ENCODE measurements around the gene DSG1.
"Not testable (repeated sequence)": the region's sequence is repeated elsewhere in the genome, so short reads cannot be mapped to it uniquely, and the experiment has no call there.

The DSG1 gene
- 0 to 0.09 reads per million in 2 donors for total RNA-seq

DNA sequence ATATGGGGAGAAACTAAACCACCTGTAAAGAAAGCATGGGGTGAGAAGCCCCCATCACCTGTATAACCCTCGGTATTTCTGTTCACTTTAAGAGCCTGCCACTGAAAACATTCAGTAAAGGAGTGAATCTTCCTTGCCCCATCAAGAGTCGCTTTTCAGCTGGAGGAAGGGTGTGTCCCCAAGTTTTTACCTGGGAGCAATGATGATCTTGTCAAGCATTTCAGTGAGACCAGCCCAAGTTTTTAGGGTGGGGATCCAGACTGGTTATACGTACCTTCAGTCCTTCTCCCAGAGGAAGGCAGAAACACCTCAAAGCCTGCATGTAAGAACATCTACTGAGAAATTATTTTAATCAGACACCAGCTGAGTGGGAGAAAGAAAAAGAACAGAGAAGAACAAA lies at the start of gene DSG1:
Gene DSG1 (plus strand): TSS at position 301 of the 400 bp plus-strand sequence. CDS start 141 bp downstream, outside the sequence.
- DNase-seq = no peak

DNA sequence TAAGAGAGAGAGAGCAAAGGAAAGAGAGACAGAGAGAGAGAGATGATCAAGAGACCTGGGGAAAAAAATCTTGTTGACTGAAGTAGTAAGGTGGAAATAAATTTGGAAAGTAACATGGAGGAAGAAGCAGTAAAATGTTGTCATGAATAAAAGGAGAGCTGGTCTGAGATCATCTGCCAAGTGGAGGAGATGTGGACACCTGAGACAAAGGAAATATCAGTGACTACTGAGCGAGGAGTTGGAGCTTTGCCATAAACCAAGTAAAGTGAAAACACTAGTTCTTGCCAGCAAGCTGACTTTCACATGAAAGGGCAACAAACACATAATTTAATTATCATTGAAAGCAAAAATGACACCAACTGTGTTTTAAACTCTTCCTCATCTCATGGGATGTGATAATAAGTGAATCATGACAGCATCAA lies 49.0 kb upstream of the DSG1 start:
- DNase-seq = no peak

DNA sequence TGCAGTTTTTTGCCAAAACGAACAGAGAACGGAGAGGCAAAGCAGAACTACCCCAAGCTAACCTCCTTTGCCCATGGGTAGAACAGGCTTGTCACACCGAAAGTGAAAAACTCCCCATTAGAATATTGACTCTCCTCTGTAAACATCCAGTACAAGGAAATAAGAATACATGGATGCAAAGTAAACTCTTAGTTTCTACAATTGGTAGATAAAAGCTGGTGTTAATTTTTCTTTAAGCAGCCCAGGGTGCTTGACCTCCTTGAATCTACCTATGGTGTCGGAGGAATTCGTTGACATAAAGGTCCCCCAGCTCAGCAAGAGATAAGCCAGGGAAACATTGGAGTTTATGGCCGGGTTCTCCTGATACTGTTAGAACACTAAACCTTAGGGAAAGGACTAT lies 48.4 kb upstream of the DSG1 start:
- DNase-seq = no peak

DNA sequence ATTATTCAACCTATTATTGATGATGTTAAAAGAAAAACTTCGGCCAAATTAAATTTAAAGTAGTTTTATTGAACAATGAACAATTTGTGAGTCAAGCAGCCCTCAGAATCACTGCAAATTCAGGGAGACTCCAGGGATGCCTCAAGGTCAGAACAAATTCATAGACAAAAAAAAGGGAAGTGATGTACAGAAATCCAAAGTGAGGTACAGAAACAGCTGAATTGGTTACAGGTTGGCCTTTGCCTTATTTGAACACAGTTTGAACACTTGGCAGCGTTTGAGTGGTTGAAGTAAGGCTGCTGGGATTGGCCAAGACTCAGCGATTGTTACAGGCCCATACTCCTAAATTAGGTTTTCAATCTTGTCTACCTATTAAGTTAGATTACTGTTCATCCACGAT lies 47.4 kb upstream of the DSG1 start:
- DNase-seq = no peak

DNA sequence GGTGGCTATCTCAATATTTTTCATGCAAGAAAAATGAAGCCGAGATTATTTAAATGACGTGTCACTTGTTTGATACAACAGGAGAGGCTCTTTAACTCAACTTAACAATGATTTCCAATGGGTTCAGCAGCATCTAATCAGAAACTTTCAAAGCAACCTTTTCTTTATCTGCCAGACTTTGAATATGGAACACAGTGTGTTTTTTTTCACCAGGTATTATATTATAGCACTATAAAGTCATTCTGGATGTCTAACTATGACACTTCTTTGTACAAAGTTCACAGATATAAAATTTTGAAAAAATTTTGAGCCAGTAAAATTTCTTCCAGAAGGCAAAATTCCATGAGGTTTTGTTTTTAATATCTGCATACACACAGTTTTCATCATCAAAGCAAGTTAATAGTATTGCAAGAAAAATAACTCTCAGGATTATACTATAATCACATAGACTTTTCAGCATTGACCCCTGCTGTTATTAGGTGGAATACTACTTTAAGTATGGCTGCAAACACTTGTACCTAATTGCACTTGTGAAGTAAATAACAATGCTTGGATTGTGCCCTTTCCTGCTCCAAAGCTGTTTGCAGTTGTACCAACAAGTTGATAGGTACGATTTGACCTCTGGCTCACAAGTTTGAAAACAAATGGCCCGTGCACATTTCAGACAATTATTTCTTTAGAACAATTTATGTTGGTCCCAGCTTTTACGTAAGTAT lies 44.0 kb upstream of the DSG1 start:
- no peak for DNase-seq

DNA sequence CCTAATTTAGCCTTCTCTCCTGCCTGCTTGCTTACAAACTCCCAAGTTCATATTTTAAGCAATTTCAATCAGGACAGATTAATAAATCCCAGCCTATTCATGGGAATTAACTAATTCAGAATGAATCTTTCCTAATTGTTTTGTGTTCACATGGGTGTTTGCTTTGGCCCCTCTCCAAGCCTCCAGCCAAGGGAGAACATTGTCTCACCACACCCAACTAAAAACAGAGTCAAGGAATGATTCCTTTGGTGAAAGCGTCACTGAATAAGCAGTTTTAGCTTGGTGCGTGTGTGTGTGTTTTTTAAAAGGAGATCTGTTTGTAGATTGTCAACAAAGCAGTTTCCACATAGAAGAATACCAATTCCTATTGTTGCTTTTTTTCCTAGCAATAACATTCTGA lies 43.0 kb upstream of the DSG1 start:
- no peak for DNase-seq

DNA sequence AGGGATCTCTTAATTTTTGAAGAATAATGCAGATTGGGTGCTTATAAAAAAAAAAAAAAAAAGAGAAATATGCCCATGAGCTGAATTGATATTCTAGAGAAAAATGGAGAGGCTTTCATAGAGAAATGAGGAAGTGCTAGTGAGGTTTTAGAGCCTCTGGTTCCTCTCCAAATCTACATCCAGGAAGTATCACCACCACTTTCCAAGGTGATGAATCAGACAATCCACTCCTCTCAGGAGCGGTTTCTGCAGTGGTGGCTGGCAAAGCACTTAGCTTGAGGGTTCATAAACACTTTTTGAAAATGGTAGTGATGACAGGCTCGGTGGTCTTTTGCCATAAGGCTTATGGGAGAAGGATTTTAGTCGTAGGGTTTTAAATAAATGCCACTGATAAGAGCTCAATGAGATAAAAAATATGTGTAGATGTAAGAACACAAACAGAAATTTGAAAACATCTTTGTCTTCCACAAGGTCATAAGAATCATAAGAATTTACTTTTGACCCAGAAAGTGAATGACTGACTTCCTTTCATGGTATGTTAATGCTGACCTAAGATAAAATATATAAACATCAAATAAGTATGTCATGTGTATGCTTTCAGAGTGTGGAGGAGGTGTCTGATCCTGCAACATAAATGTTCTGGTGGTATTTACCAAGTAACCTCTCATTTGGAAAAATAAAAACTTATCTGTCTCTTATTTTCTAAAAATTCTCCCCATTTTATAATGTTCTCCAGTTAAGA lies 42.1 kb upstream of the DSG1 start:
- no peak for DNase-seq

DNA sequence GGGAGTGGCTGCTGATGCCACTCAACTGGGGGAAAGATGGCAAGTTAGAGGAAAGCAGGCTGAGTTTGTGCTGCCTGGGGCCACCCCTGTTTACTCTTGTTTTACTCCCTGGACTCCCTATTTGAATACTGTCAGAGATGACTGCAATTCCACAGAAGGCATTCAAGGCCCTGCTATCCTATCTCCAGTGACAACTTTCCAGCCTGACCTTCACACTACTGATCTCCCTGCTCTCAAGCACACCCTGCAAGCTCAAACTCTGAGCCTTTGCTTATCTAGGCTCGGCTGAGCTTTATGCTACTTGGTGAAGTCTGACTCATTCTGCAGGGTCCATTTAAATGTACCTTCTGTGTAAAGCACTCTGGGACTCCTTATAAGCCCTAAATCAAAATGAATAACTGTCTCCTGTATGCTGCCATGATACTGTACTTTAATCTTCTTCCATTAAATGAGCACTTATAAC lies 39.3 kb upstream of the DSG1 start:
- DNase-seq = no peak

DNA sequence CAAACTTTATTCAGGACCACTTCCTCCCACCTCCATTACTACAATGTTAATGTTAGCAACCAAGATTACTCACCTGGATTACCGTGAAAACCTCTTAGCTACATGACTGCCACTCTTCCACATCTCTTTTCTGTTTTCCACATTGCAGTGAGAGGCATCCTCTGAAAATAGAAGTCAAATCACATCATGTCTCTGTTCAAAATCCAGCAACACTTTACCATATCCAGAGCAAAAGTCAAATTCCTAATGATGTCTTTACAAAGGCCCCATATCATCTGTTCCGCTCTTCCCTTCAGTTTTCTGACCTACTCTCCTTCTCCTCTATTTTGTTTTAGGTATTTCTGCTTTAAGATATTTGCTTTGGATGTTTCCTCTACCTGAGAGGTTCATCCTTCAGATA lies 37.5 kb upstream of the DSG1 start:
- no peak for DNase-seq

DNA sequence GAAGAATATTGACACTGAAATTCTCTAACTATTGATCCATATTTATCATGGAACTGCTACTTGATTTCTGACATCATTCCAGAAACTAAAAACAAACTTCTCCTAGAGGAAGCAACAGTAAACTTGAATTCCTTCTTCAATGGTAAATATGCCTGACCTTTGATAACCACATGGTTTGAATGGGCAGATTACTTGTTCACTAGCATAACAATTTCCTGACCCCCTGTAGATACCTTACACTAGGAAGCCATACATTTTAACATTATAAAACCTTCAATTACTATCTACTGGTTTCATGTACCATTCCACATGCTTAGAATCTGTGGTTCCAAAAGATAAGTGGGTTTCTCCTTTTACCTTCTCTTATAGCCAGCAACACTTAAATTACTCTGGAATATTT lies 36.5 kb upstream of the DSG1 start:
- DNase-seq = no peak

DNA sequence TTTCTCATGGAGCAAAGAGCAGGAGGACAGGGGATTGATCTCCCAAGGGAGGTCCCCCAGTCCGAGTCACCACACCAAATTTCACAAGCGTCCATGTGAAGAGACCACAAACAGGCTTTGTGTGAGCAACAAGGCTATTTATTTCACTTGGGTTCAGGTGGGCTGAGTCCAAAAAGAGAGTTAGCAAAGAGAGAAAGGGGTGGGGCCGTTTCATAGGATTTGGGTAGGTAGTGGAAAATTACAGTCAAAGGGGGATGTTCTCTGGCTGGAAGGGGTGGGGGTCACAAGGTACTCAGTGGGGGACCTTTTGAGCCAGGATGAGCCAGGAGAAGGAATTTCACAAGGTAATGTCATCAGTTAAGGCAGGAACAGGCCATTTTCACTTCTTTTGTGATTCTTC lies 28.5 kb upstream of the DSG1 start:
- not testable (repeated sequence) for DNase-seq

DNA sequence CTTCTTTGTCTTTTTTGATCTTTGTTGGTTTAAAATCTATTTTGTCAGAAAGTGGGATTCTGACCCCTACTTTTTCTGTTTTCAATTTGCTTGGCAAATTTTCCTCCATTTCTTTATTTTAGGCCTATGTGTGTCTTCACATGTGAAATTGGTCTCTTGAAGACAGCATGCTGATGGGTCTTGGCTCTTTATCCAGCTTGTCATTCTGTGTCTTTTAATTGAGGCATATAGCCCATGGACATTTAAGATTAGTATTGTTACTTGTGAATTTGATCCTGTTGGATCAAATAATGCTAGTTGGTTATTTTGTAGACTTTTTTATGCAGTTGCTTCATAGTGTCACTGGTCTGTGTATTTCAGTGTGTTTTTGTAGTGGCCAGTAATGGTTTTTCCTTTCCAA lies 26.3 kb upstream of the DSG1 start:
- DNase-seq = no peak

DNA sequence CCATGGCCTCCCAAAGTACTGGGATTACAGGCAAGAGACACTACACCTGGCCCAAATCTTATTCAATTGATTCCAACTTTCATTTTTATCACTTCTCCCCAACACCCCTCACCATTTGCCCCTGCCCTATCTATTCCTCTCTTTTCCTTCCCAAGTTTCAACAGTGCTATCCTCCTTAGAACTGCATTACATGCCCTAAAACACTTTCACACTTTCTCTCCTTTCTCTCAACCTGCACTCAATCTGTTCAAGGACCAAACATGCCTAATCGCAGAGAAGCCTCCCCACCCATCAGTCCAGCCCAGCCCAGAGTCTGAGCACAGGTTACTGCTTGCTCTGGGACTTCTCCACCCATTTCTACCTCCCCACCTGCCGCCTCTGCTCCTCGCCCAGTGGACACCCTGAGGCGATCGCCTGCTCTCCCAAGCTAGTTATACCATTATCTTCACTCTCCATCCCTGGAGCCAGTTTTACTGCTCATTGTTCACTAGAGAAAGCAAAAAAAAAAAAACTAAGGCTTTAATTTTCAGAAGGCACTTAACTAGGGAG lies 23.7 kb upstream of the DSG1 start:
- DNase-seq = no peak

DNA sequence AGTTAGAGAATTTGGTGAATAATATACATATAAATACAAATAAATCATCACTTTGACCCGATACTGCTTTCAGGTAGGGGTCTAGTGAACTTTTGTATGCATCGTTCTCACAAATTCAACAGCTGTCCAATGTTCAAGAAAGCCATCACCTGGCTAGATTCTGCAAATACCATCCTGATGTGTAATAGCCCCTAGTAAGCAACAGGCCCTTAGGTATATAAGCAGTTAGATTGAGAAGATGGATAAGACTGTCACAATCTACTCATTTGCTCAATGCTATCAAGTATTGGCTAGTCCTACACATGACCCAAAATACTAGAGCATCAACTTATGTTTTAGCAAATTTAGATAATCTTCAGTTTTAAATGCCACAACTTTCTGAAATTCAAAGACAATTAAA lies 20.7 kb upstream of the DSG1 start:
- DNase-seq = no peak

DNA sequence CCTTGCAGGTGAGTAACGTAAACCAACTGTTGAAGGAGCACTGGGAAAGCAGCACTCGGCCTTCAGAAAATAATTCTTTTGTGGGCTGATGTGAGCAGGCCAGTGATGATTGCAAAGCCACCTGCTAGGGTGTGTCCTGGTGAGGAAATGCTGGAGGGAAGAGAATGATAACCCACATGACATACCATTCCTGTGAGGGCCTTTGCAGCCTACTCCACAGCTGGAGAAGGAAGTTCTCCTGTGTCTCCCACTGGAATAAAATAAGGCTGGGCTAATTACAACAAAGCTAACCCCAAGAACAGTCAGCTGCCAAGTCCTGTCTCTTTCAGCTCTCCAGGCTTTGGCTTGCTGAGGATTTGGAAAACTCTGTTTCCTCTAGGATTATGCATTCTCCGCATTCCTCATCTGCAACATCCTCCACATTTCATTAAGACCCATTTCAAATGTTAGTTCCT lies 16.7 kb upstream of the DSG1 start:
- no peak for DNase-seq

DNA sequence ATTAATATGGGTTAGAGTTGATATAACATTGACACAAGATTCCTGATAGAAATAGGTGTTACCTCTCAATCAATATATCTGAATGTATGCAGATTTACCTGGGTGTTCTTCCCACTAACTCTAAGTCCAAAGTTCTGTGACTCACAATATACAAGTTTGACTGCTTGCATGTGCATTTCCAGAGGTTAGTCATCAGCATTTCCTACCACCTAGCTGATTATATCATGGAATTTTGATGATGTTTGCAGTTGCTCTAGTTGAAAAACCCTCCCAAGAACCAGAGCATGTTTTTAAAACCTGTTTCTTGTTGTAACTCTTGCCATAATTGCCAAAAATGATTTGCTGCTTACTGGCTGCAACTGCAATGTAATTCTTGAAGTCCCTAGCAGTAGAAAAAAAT lies 15.0 kb upstream of the DSG1 start:
- no peak for DNase-seq

DNA sequence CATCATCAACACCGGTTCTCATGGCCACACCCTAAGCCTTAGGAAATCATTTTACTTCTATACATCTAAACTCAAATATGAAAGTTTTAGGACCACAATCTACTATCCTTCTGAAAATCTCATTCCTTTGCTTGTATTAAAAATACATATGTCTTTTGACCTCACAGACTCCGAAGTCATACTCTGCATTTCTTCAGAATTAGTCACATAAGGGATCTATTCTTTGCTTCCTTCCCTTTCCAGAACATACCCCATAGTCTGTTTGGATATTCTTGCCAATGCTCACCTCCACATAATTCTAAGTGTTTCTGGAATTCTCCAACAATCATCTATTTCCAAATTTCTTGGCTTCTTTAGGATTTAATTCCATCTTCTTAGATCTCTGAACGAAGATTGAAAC lies 14.2 kb upstream of the DSG1 start:
- DNase-seq = no peak

DNA sequence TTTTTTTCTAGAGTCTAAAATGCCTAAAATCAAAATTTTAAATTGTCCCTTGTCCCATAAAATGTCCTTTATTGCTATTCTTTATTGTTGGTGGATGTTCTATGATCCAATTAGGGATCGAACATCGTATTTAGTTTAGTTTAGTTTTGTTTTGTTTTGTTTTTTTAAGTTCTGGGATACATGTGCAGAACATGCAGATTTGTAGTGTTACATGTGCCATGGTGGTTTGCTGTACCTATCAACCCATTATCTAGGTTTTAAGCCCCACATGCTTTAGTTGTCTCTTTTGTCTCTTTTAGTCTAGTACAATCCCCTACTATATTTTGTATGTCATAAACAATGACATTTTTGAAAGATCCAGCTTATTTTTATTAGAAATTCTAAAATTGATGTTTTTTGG lies 8.8 kb upstream of the DSG1 start:
- no peak for DNase-seq

DNA sequence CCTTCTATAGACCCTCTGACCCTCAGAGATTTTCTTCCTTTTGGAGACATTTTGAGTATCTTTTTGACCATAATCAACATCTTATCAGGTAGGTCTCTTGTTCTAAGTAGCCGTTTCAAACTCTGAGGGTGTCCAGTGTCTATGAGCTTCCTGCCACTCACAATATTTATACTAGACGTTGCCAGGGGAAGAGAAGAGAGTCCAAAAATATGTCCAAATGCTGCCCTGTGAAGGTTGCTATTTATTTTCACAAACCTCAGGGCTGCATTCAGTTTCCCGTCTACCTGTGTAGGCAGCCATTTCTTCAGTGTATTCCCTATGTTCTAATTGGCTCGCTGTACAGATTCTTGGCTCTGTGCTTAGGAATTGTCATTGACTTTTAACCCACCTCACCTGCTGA lies 986 bp upstream of the DSG1 start:
- no peak for DNase-seq

DNA sequence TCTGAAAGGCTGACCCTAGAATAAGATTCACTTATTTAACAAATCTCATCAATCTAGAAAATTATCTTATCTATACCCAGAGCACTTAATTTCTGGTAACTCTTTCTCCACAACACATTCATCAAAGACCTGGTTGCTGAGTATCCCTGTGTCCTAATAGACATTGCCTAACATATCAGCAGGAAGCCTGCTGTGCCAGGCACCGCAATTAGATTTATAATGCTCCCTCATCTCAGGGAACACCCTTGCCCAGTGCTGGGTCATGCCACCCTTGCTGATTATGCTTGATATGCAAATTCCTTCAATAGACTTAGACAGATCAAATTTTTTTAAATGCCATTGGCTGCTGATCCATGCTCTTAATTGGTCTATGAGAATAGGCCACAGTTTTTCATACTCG lies 3.8 kb downstream of the DSG1 start:
- DNase-seq = no peak

DNA sequence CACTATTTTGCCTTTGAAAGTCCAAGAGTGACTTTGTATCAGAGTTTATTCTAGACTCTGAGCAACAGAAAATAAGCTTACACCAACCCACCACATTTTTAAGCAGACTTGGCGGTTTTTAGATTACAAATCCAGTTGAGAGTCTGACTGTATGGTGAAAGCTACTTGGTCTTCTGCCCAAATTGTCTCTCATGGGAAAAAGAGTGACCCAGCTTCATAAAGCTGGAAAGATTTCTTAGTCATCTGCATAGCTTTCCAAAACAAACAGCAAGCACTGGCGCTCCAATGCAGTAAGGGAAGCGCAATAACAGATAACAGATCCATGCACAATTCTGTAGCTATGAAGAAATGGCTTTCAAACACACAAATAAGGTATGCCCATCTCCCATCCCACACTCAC lies 7.1 kb downstream of the DSG1 start:
- DNase-seq = no peak

DNA sequence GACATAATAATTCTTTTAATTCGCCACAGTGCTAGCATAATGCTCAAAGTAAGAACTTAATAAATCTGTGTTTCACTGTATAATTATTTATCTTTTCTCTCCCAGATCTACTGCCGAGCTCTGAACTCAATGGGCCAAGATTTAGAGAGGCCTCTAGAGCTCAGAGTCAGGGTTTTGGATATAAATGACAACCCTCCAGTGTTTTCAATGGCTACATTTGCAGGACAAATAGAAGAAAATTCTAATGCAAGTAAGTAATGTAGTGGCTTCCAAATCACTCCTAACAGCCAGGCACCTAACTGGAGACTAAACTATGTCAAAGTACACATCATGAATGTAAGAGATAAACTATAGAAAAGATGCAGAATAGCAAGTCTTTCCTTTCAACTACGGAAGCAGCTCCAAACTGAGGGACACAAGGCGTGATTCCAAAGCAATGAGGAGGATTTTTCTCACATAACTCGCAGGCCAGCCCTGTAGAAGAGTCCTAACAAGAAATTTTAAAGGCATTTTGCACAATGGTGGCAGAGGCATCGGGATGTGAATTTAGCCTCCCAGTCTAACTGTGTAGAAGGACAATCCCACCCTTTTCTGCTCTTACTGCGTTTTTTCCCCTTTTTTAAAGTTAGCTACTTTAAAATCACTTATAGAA lies 12.0 kb downstream of the DSG1 start:
- no peak for DNase-seq

DNA sequence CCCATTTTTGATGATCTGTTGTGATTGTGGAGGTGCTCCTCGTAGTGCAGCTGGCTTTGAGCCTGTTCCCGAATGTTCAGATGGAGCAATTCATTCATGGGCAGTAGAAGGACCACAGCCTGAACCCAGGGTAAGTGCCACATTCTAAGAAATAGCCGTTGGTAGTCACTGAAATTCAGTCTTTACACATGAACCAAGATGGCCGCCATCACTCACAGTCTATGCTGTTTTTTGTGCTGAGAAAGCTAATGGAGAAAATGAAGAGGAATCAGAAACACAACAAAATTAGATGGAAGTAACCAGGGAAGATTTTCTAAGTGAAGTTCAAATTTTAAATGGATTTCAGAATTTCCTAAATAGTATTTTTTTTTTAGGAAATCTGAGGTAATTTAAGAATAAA lies 25.5 kb downstream of the DSG1 start:
- DNase-seq = no peak

DNA sequence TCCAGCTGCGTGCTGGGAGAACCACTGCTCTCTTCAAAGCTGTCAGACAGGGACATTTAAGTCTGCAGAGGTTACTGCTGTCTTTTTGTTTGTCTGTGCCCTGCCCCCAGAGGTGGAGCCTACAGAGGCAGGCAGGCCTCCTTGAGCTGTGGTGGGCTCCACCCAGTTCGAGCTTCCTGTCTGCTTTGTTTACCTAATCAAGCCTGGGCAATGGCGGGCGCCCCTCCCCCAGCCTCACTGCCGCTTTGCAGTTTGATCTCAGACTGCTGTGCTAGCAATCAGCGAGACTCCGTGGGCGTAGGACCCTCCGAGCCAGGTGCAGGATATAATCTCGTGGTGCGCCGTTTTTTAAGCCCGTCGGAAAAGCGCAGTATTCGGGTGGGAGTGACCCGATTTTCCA lies 35.4 kb downstream of the DSG1 start:
- not testable (repeated sequence) for DNase-seq
